GM19463 (cell line): ENCODE data around the gene PTPN6.
"Not testable (repeated sequence)": the region's sequence is repeated elsewhere in the genome, so short reads cannot be mapped to it uniquely, and the experiment has no call there.

Source experiments
- ATAC-seq: cut with Tn5 transposase; IDR thresholded peaks from one replicate; pipeline ENCODE4 v1.9.1; 2021; ENCODE audit warnings: mild to moderate bottlenecking, moderate library complexity; ENCODE audit not compliant: unreplicated experiment

PTPN6 gene

DNA sequence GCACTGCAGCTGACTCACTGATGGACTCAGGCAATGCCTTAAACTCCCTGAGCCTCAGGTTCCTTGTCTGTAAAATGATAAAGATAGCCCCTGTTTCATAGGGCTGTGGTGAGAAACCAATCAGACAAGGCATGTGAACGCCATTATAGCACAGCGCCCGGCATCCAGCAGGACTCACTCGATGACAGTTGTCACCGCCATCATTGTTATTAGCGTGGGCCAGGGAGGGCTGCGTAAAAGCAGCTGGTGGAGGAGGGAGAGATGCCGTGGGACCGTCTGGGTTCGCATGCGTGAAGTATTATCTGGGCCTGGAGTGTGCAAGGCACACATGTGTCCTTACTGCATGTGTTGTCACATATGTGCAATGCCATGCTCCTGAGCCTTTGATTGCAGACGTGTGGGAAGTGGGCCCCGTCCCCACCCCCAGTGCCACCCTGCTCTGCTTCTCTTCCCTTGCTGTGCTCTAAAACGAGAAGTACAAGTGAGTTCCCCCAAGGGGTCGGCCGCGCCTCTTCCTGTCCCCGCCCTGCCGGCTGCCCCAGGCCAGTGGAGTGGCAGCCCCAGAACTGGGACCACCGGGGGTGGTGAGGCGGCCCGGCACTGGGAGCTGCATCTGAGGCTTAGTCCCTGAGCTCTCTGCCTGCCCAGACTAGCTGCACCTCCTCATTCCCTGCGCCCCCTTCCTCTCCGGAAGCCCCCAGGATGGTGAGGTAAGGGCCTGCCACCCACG is at the start of gene PTPN6:
TSS of gene PTPN6 (plus strand) at position 546 of the 730 bp plus-strand sequence. CDS start at position 703, 157 bp downstream.
- ATAC-seq, result peak; percentile 31

DNA sequence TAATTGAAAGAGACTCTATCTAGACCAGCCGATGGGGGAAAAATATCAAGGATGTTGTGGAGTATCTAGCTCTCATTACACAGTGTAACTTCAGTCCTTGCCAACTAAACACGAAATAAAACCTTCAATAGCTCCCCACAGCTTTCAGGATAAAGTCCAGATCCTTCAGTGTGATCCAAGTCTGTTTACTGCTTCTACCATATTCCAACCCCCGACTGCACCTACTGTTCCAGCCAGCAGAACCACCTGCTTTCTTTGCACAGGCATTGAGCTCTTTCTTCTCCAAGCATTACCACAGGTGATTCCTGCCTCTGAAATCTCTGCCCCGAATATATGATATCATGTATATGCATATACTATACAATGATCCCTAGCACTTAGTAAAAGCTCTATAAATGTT is 48.7 kb upstream of the PTPN6 start:
- ATAC-seq, result no peak

- no peak for ATAC-seq
Measured at GRCh38 chr12:6903722-6904121, 47.4 kb upstream of the PTPN6 start.

DNA sequence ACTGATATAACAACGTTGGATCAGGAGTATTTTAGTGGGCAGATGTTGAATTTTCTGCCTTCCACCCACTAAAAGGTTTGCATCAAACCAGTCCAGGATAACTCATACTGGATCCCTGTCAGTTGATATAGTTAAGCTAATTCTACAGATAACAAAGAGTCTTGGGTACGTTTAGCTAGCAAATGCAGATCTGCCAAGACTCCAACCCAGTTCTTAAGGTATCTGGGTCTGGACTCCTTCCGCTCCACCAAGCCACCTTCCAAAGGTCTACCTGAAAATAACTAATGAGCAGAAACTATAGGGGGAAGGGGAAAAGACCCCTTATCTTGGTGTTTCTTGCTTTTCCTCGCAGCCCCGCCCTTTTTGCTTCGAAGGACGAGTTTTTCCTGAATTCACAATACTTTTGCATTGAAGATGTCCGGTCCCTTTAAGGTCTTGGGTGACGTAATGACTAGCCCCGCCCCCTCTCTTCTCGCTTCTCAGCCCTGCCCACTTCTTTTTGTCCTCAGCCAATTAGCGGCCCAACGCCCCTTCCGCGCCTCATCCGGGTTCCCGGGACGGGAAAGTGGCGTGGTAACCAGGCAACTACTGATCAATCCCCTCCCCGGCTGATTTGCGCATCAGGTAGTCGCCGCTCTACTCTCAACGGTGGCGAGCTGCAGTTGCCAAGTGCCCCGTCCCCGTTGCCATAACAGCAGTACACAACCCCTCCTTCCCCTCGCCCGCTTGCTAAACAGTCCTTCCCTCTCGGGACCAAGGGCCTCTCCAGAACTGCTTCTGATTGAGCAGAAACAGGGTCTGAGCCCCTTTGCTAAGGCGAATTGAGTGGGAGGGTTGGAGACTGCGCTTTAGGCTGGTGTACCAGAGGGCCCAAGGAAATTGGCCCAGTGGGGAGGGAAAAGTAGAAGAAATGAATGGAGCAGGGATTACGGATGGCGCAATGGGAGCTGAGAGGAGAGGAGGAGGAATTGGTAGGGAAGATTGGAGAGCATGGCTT is 46.6 kb upstream of the PTPN6 start, which contains the start of gene LRRC23:
TSS of gene LRRC23 (plus strand) at position 543 of the 997 bp plus-strand sequence. CDS start 812 bp downstream, outside the sequence.
- ATAC-seq, result peak; percentile 96

GRCh38 chr12:6905414-6906040 is 45.6 kb upstream of the PTPN6 start:
- no peak for ATAC-seq

DNA sequence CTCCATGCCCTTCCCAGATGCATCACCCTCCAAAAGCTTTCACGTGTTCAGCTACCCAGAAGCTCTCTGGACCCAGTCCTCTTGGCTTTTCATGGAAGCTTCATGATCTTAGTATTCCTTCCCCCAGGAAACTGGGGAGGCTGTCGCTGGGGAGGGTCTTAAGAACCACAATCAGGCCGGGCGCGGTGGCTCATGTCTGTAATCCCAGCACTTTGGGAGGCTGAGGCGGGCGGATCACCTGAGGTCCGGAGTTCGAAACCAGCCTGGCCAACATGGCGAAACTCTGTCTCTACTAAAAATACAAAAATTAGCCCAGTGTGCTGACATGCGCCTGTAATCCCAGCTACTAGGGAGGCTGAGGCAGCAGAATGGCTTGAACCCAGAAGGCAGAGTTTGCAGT is 43.0 kb upstream of the PTPN6 start:
- ATAC-seq, result not testable (repeated sequence)

DNA sequence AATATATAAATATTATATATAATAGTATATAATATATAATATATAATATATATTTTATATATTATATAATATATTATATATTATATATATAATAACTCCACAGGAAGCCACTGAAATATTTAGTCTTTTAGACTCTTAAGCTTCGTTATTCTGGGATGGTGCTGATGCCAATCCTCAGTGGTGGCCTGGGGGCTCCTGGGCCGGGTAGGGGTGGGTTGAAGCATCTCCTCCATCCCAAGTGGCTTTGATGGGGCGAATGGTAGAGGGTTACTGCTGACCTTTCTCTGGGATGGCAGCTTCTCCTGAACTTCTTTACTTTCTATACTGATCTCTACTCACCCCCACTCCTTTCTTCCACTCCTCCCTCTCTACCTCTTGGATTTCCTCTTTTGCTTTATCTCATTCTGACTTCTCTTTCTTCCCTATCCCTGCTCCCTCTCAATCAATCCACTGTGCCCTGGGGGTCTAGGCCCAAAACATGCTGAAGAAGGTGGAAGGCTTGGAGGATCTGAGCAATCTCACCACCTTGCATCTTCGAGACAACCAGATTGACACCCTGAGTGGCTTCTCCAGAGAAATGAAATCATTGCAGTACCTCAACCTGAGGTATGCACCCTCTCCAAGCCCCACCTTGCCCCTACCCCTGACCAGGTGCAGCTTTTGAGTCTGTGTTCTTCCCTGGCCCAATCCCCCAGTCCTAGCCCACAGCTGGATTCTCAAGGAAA is 41.6 kb upstream of the PTPN6 start:
- no peak for ATAC-seq

DNA sequence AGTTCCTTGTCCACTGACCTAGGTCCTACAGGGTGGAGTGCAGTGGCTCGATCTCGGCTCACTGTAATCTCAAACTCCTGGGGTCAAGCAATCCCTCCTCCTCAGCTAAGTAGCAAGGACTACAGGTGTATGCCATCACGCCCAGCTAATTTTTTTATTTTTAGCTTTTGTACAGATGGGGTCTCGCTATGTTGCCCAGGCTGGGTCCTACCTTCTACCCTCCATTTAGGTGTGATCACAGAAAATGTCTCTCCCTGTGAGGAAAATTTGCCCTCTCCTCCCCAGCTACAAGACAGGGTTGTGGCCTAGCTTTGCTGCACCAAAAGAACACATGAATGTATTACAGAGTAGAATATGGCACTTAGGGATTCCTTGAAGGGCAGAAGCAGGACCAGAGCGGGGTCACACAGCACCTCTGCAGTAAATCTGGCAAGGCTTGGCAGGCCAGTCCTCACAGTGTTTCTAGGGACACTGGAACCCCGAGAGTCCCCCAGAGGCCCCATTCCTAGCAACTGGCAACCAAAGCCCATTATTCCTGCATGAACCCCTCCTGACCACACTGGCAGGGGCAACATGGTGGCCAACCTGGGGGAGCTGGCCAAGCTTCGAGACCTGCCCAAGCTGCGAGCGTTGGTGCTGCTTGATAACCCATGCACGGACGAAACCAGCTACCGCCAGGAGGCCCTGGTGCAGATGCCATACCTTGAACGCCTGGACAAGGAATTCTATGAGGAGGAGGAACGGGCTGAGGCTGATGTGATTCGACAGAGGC is 38.8 kb upstream of the PTPN6 start:
- no peak for ATAC-seq

GRCh38 chr12:6914246-6914946 is 36.8 kb upstream of the PTPN6 start, which contains the start of gene ENO2:
ENO2 (plus strand) TSS chr12:6914580; CDS start chr12:6915833, 1,253 bp downstream.
- peak; percentile 83 for ATAC-seq

- ATAC-seq, result no peak
Measured at GRCh38 chr12:6914947-6915788, 36.0 kb upstream of the PTPN6 start.

GRCh38 chr12:6915789-6916285 is 35.3 kb upstream of the PTPN6 start:
- no peak for ATAC-seq

- ATAC-seq, result no peak
Measured at GRCh38 chr12:6916426-6917200, 34.5 kb upstream of the PTPN6 start.

DNA sequence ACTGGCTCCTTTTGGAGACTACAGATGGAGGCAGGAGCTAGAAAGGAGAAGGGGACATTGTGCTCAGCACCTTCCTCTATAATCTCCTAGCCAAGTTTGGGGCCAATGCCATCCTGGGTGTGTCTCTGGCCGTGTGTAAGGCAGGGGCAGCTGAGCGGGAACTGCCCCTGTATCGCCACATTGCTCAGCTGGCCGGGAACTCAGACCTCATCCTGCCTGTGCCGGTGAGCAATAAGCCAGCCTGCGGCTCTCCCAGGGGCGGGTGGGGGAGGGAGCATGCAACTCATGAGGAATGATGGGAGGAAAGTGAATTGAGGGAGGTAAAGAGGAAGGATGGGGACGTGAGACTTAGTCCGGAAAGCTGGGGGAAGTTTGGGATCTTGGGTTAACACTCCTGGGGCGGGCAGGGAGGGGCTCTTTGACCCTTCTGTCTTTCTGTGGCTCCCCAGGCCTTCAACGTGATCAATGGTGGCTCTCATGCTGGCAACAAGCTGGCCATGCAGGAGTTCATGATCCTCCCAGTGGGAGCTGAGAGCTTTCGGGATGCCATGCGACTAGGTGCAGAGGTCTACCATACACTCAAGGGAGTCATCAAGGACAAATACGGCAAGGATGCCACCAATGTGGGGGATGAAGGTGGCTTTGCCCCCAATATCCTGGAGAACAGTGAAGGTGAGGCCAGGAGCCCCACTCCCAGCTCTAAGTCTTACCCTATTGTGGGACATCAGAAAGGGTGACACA is 33.5 kb upstream of the PTPN6 start:
- no peak for ATAC-seq

DNA sequence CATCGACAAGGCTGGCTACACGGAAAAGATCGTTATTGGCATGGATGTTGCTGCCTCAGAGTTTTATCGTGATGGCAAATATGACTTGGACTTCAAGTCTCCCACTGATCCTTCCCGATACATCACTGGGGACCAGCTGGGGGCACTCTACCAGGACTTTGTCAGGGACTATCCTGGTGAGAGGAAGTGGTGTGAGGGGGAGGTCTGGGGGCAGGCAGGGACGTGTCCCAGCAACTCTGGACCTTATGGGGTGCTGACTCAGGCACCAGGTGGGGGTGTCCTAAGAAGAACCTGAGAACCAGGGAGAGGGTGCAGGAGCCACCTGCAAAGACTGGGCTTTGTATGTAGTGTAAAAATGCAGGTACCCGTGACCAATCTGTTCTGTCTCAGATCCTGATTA is 31.6 kb upstream of the PTPN6 start:
- ATAC-seq, result no peak

DNA sequence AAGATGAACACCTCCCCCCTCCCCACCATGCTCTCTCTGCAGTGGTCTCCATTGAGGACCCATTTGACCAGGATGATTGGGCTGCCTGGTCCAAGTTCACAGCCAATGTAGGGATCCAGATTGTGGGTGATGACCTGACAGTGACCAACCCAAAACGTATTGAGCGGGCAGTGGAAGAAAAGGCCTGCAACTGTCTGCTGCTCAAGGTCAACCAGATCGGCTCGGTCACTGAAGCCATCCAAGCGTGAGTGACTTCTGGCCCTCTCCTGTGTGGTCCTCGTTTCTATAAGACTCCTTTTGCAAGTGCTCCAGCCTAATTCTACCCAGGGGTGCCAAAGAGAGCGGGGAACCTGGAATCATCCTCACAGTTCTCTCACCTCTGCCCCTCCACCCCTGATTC is 29.6 kb upstream of the PTPN6 start:
- ATAC-seq, result no peak
